Neural progenitor cell (in vitro differentiated cells): Measurements from ENCODE around the gene NUDT16L1.

Experiments used
- EZH2phosphoT487 ChIP-seq: fragments of 200-600 bp; sonication (generic); IDR thresholded peaks from 2 replicates; pipeline ENCODE4 v1.6.1; 2017; ENCODE audit warnings: antibody characterized with exemption
- TF ChIP-seq, protein P1 (sequence below): fragments of 200-600 bp; sonication (generic); IDR thresholded peaks from 2 replicates; pipeline ENCODE4 v1.5.1; 2017; ENCODE audit warnings: antibody characterized with exemption, mild to moderate bottlenecking

DNA sequence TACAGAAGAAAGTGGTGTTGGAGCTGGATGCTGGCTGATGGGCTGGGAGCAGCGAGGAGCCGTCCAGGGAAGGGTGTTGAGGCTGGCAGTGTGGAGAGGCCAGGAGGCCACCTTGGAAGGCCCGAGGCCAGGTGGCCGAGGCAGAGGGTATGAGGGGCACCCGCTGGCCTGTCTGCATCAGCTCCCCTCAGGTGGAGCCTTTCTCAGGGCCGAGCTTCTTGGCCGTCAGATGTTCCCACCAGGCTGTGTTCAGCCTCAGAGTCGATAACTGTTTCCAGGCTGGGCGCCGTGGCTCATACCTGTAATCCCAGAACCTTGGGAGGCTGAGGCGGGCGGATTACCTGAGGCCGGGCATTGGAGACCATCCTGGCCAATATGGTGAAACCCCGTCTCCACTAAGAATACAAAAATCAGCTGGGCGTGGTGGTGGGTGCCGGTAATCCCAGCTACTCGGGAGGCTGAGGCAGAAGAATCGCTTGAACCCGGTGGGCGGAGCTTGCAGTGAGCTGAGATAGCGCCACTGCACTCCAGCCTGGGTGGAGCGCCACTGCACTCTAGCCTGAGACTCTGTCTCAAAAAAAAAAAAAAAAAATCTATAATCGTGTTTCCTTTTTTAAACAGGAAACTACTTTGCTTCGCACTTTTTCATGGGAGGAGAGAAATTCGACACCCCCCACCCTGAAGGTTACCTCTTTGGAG is 43.5 kb upstream of the NUDT16L1 start:
- TF ChIP-seq, protein P1, sequence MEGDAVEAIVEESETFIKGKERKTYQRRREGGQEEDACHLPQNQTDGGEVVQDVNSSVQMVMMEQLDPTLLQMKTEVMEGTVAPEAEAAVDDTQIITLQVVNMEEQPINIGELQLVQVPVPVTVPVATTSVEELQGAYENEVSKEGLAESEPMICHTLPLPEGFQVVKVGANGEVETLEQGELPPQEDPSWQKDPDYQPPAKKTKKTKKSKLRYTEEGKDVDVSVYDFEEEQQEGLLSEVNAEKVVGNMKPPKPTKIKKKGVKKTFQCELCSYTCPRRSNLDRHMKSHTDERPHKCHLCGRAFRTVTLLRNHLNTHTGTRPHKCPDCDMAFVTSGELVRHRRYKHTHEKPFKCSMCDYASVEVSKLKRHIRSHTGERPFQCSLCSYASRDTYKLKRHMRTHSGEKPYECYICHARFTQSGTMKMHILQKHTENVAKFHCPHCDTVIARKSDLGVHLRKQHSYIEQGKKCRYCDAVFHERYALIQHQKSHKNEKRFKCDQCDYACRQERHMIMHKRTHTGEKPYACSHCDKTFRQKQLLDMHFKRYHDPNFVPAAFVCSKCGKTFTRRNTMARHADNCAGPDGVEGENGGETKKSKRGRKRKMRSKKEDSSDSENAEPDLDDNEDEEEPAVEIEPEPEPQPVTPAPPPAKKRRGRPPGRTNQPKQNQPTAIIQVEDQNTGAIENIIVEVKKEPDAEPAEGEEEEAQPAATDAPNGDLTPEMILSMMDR = no peak
- TF ChIP-seq EZH2phosphoT487 = no peak
